CD4-positive, alpha-beta memory T cell (primary cell): ENCODE measurements around the gene RTN1. TPM values are rescaled to one million over a fixed set of nuclear protein-coding genes. Genes with fewer than 3 reads are reported as not detected.

ENCODE experiments used
- CTCF ChIA-PET: fragments of 350-600 bp; sonication (Branson Sonifier 250); formaldehyde crosslinking; loops from one replicate; lab custom pipeline; 2021; ENCODE audit warnings: inconsistent platforms; ENCODE audit not compliant: partially characterized antibody; lab: Charles Lee
- POLR2A ChIA-PET: fragments of 350-600 bp; sonication (Branson Sonifier 250); formaldehyde crosslinking; loops from one replicate; lab custom pipeline; 2021; ENCODE audit not compliant: partially characterized antibody; lab: Charles Lee
- DNase-seq, 5 donors: peaks; one replicate each; pipeline versions ENCODE4 v3.0.0 to v3.0.0-alpha.2; 2020 to 2022; ENCODE audit warnings: mixed read lengths in 1 of 5
- H3K27ac ChIP-seq: one replicate; pipeline ENCODE4 v1.7.0; 2013; ENCODE audit warnings: low read depth, low read length
- H3K27me3 ChIP-seq: 2 replicates; pipeline ENCODE4 v1.7.0; 2013; ENCODE audit warnings: mild to moderate bottlenecking, low read length, moderate library complexity; ENCODE audit not compliant: insufficient read depth
- H3K36me3 ChIP-seq: 2 replicates; pipeline ENCODE4 v1.7.0; 2013; ENCODE audit warnings: mild to moderate bottlenecking, low read length, moderate library complexity; ENCODE audit not compliant: insufficient read depth
- H3K4me1 ChIP-seq: 2 replicates; pipeline ENCODE4 v1.7.0; 2013; ENCODE audit warnings: mild to moderate bottlenecking, low read length, moderate library complexity; ENCODE audit not compliant: insufficient read depth
- H3K4me3 ChIP-seq, 2 donors: one replicate each; pipeline ENCODE4 v1.7.0; 2013; ENCODE audit warnings: low read length in 2 of 2, mild to moderate bottlenecking in 1 of 2
- H3K9me3 ChIP-seq, 2 donors: one replicate each; pipeline ENCODE4 v1.7.0; 2013; ENCODE audit warnings: low read length in 2 of 2, control low read depth in 1 of 2; ENCODE audit not compliant: control insufficient read depth in 1 of 2
- H3K27ac Mint-ChIP-seq, 7 donors: one replicate each; pipeline ENCODE4 v1.8.0; 2020 to 2021; ENCODE audit warnings: mixed read lengths in 7 of 7, mild to moderate bottlenecking in 6 of 7, inconsistent platforms in 3 of 7, moderate library complexity in 3 of 7
- H3K27me3 Mint-ChIP-seq, 2 donors: one replicate each; pipeline ENCODE4 v1.8.0; 2020 to 2021; ENCODE audit warnings: mixed read lengths in 2 of 2
- H3K36me3 Mint-ChIP-seq, 2 donors: one replicate each; pipeline ENCODE4 v1.8.0; 2020 to 2021; ENCODE audit warnings: mixed read lengths in 2 of 2, inconsistent platforms in 1 of 2, mild to moderate bottlenecking in 1 of 2
- H3K4me1 Mint-ChIP-seq, 4 donors: one replicate each; pipeline ENCODE4 v1.8.0; 2020 to 2021; ENCODE audit warnings: mixed read lengths in 4 of 4, mild to moderate bottlenecking in 1 of 4
- H3K4me3 Mint-ChIP-seq, 8 donors: one replicate each; pipeline ENCODE4 v1.8.0; 2020 to 2021; ENCODE audit warnings: mixed read lengths in 8 of 8, mild to moderate bottlenecking in 7 of 8, moderate library complexity in 6 of 8, inconsistent platforms in 3 of 8
- H3K9me3 Mint-ChIP-seq, 8 donors: one replicate each; pipeline ENCODE4 v1.8.0; 2020 to 2021; ENCODE audit warnings: mixed read lengths in 8 of 8, mild to moderate bottlenecking in 5 of 8, inconsistent platforms in 3 of 8, moderate library complexity in 1 of 8
- intact Hi-C: fragments of 100-400 bp; cut with micrococcal nuclease; formaldehyde crosslinking; loops from one replicate; pipeline ENCODE4 v1.15.1; 2023
- polyA plus RNA-seq, 2 donors: library from polyadenylated mRNA; unstranded; fragments of 300-500 nt; fragmentation: Illumina TruSeq; gene quantifications; one replicate each; pipeline ENCODE4 v1.2.3, GENCODE V29; 2021
- total RNA-seq, 2 experiments: library from RNA; stranded (reverse); gene quantifications; one replicate each; pipeline ENCODE4 v1.2.3, GENCODE V29; 2021

Gene RTN1
- total and polyA plus RNA-seq, 4 experiments from 2014 or later = 0.39 TPM; not detected in 3

DNA sequence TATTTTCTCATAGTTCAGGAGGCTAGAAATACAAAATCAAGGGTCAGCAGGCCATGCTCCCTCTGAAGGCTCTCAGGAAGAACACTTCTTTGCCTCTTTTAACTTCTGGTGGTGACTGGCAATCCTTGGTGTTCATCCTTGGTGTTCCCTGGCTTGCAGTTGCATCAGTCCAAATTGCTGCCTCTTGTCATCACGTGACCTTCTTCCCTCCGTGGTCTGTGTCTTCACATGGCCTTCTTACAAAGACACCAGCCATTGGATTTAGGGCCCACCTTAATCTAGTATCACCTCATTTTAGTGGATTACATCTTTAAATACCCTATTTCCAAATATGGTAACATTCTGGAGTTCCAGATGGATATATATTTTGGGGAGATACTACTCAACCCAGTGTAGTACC is 41.9 kb upstream of the RTN1 start:
- H3K4me3 Mint-ChIP-seq = no peak overlapping the region
- Histone ChIP-seq H3K4me1 (no peaks in the 10 kb centered on the region), H3K27ac (no peak overlapping the region), H3K36me3 (no peaks in the 10 kb centered on the region), H3K27me3 (no peaks in the 10 kb centered on the region), H3K4me3 (no peak overlapping the region), H3K9me3 (no peaks in the 10 kb centered on the region)
- DNase-seq = no peak
- H3K36me3 Mint-ChIP-seq = no peaks in the 10 kb centered on the region
- peaks cover 0 to 8% (median 0%) of the 10 kb centered on the region in 8 donors for H3K9me3 Mint-ChIP-seq
- H3K27me3 Mint-ChIP-seq = peaks cover 11 to 17% of the 10 kb centered on the region in 2 donors
- no peak overlapping the region for H3K27ac Mint-ChIP-seq
- CTCF ChIA-PET = no interaction called here
- H3K4me1 Mint-ChIP-seq = no peaks in the 10 kb centered on the region
- POLR2A ChIA-PET = no interaction called here
- intact Hi-C loops = no loop called here

DNA sequence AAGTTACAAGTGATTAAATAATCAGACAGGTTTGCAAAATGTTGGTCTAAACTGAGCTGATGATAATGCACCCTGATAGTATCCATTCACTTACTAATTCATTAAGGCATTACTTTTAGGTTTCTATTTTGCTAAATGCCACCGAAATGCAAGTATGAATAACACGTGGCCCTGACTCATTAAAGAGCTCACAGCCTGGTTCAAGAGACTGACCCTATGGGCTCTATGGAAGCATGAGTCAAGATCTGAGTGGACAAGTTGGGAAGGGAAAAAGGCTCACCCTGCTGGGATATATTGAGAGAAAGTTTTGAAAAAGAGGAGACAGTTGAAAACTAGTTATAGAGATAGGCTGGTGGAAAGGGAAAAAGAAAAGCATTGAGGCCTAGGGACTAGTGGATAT is 34.6 kb upstream of the RTN1 start:
- Histone ChIP-seq H3K4me1 (no peaks in the 10 kb centered on the region), H3K27me3 (no peaks in the 10 kb centered on the region), H3K4me3 (no peak overlapping the region), H3K9me3 (no peaks in the 10 kb centered on the region), H3K36me3 (no peaks in the 10 kb centered on the region), H3K27ac (no peak overlapping the region)
- POLR2A ChIA-PET = no interaction called here
- intact Hi-C loops = no loop called here
- Mint-ChIP-seq H3K27me3 (peaks cover 1 to 5% of the 10 kb centered on the region in 2 donors), H3K27ac (no peak overlapping the region), H3K4me1 (no peaks in the 10 kb centered on the region), H3K4me3 (no peak overlapping the region), H3K36me3 (no peaks in the 10 kb centered on the region), H3K9me3 (peaks cover 0 to 2% (median 0%) of the 10 kb centered on the region in 8 donors)
- no peak for DNase-seq
- CTCF ChIA-PET = no interaction called here

DNA sequence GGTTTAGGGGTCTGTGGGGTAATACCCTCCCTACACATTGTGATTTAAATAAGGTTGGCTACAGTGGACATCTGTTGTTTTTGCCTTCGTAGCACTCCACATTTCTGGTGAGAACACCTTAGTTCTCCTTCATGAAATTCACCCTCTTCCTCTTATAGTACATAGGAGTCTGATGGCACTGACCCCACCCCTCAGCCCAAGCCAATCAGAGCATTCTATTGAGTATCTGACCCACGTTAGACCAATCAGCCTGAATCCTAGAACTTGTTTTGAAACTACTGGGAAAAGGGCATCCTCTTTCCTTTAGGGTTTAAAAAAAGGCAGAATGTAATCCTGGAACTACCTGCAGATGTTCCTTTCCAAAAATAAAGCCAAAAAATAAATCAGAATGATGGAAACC is 33.6 kb upstream of the RTN1 start:
- DNase-seq = no peak
- H3K27ac ChIP-seq = no peak overlapping the region
- no peaks in the 10 kb centered on the region for H3K9me3 ChIP-seq
- Mint-ChIP-seq H3K27ac (no peak overlapping the region), H3K36me3 (no peaks in the 10 kb centered on the region), H3K9me3 (peaks cover 0 to 2% (median 0%) of the 10 kb centered on the region in 8 donors), H3K4me1 (no peaks in the 10 kb centered on the region), H3K27me3 (peaks cover 3 to 5% of the 10 kb centered on the region in 2 donors), H3K4me3 (no peak overlapping the region)
- no peaks in the 10 kb centered on the region for H3K27me3 ChIP-seq
- no peaks in the 10 kb centered on the region for H3K4me1 ChIP-seq
- H3K4me3 ChIP-seq = no peak overlapping the region
- POLR2A ChIA-PET = no interaction called here
- H3K36me3 ChIP-seq = no peaks in the 10 kb centered on the region
- CTCF ChIA-PET = interaction anchor here (0.6 kb wide), 1 partner anchor 183 kb away, joined by 3 read pairs; no protein-coding TSS in a partner anchor
- intact Hi-C loops = no loop called here

DNA sequence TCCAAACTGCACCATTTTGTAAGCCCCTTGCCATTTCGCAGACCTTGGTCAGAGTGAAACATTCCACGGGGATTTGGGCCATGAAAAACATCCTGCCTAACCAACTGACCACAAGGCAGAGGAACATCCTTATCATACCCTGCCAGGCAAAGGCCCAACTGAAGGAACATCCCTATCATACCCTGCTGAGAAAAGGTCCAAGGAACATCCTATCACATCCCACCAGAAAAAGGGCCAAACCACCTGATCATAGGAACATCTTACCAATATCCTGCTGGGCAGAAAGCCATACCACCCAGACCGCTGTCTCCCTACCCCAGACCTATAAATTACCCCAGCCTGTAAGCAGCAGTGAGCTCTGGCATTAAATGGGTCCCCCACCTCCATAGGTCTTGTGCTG is 30.0 kb upstream of the RTN1 start:
- POLR2A ChIA-PET = no interaction called here
- peaks cover 0 to 2% (median 0%) of the 10 kb centered on the region in 8 donors for H3K9me3 Mint-ChIP-seq
- no peaks in the 10 kb centered on the region for H3K36me3 ChIP-seq

DNA sequence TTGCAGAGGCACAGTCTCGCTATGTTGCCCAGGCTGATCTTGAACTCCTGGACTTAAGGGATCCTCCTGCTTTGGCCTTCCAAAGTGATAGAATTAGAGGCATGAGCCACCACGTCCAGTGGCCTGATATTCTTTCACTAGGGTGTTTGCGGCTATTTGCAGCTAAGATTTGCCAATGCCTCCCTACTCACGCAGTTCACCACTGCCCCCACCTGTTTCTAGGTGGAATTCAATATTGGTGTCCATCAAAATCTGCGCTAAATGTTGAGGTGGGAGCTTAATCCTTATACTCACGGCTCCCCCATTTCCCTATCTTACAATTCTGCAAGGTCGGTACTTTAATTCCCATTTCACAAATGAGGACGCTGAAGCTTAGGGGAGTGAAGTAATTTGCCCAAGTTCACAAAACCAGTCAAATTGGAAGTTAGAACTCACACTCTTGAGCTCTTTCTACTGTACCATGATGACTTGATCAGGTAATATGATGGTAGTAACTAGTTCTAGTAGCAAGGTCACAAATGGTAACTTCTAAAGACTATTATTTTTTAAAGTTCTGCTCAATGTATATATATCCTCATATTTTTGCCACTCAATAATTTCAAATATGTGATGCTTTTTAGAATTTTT is 27.3 kb upstream of the RTN1 start:
- H3K36me3 Mint-ChIP-seq = no peaks in the 10 kb centered on the region
- CTCF ChIA-PET = interaction anchor here (2.2 kb wide), 1 partner anchor 67 kb away, joined by 6 read pairs; no protein-coding TSS in a partner anchor
- H3K4me1 Mint-ChIP-seq = no peaks in the 10 kb centered on the region

More for the DNA sequence above, 30.0 kb upstream of the RTN1 start:
- CTCF ChIA-PET = interaction anchor here (0.6 kb wide), 1 partner anchor 913 kb away, joined by 3 read pairs; no protein-coding TSS in a partner anchor
- intact Hi-C loops = no loop called here
- Histone ChIP-seq H3K27me3 (no peaks in the 10 kb centered on the region), H3K9me3 (no peaks in the 10 kb centered on the region), H3K27ac (no peak overlapping the region), H3K4me3 (no peak overlapping the region), H3K4me1 (no peaks in the 10 kb centered on the region)
- peaks cover 5 to 7% of the 10 kb centered on the region in 2 donors for H3K27me3 Mint-ChIP-seq
- H3K4me3 Mint-ChIP-seq = no peak overlapping the region
- no peaks in the 10 kb centered on the region for H3K4me1 Mint-ChIP-seq
- no peaks in the 10 kb centered on the region for H3K36me3 Mint-ChIP-seq
- no peak overlapping the region for H3K27ac Mint-ChIP-seq
- DNase-seq = no peak

DNA sequence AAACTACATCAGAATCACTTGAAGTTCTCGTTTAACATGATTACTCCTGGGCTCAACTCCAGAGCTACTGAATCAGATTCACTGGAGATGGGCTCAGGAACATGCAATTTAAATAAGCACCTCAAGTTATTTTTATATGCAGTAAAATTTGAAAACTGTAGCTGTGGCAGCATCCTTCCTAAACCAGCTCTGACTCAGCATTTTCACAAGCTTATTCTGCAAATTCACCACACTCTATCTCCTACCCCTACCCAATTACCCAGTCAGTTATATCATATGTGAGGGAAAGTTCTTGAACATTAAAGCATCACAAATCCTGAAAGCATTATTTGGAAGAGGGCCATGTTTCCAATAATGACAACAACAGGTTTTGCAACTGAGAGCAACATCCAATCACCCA is 25.1 kb upstream of the RTN1 start:
- no peak overlapping the region for H3K27ac Mint-ChIP-seq
- CTCF ChIA-PET = no interaction called here

More for the DNA sequence above, 27.3 kb upstream of the RTN1 start:
- no peak for DNase-seq
- no peak overlapping the region for H3K27ac ChIP-seq
- intact Hi-C loops = no loop called here
- no peaks in the 10 kb centered on the region for H3K36me3 ChIP-seq
- no peaks in the 10 kb centered on the region for H3K4me1 ChIP-seq
- Mint-ChIP-seq H3K4me3 (no peak overlapping the region), H3K27me3 (peaks cover 5 to 10% of the 10 kb centered on the region in 2 donors), H3K9me3 (peaks cover 0 to 2% (median 0%) of the 10 kb centered on the region in 8 donors), H3K27ac (no peak overlapping the region)
- POLR2A ChIA-PET = no interaction called here
- no peaks in the 10 kb centered on the region for H3K27me3 ChIP-seq
- H3K4me3 ChIP-seq = no peak overlapping the region
- H3K9me3 ChIP-seq = no peaks in the 10 kb centered on the region

DNA sequence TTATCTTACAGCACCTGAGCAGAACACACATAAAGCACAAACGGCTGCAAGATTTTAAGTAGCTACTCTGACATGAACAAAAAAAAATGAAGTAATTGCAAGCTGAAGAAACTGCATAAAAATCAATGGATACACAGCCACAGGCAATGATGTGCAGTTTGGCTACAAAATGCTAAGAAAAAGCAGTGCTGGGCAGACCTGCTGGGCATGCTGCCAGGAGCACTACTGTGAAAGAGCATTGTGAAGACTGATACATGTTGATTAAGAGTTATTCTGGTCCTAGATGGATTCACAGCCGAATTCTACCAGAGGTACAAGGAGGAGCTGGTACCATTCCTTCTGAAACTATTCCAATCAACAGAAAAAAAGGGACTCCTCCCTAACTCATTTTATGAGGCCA is 20.1 kb upstream of the RTN1 start:
- Histone ChIP-seq H3K4me1 (no peaks in the 10 kb centered on the region), H3K36me3 (no peaks in the 10 kb centered on the region), H3K9me3 (no peaks in the 10 kb centered on the region), H3K27me3 (no peaks in the 10 kb centered on the region), H3K4me3 (no peak overlapping the region), H3K27ac (no peak overlapping the region)
- Mint-ChIP-seq H3K4me3 (no peak overlapping the region), H3K4me1 (no peaks in the 10 kb centered on the region), H3K9me3 (peaks cover 0 to 5% (median 0%) of the 10 kb centered on the region in 8 donors), H3K27ac (no peak overlapping the region), H3K27me3 (peaks cover 12 to 16% of the 10 kb centered on the region in 2 donors), H3K36me3 (no peaks in the 10 kb centered on the region)
- intact Hi-C loops = no loop called here
- POLR2A ChIA-PET = no interaction called here
- CTCF ChIA-PET = no interaction called here
- DNase-seq = no peak

More for the DNA sequence above, 25.1 kb upstream of the RTN1 start:
- no peaks in the 10 kb centered on the region for H3K9me3 ChIP-seq
- H3K36me3 ChIP-seq = no peaks in the 10 kb centered on the region
- no peak for DNase-seq
- Mint-ChIP-seq H3K4me3 (no peak overlapping the region), H3K27me3 (peaks cover 5 to 11% of the 10 kb centered on the region in 2 donors), H3K36me3 (no peaks in the 10 kb centered on the region), H3K4me1 (no peaks in the 10 kb centered on the region), H3K9me3 (peaks cover 0 to 2% (median 0%) of the 10 kb centered on the region in 8 donors)
- H3K27me3 ChIP-seq = no peaks in the 10 kb centered on the region
- POLR2A ChIA-PET = no interaction called here
- H3K4me1 ChIP-seq = no peaks in the 10 kb centered on the region
- H3K27ac ChIP-seq = no peak overlapping the region
- intact Hi-C loops = no loop called here
- no peak overlapping the region for H3K4me3 ChIP-seq
